ENCODE results near the gene CCDC106. TPM values are rescaled to one million over a fixed set of nuclear protein-coding genes. Genes with fewer than 3 reads are reported as not detected.

Gene CCDC106
- total and polyA plus RNA-seq, 2 of the 4 experiments (the other 2 are of a cell fraction): 2.3 to 13.6 TPM

GRCh38 chr19:55621673-55622231, 26.3 kb upstream of the CCDC106 start:
- no peak overlapping the region for H2BK120ac ChIP-seq (ENCODE audit: low read depth, low read length)
- no peak for ATAC-seq (ENCODE audit: low read depth)
- H3K27me3 ChIP-seq (ENCODE audit: control insufficient read depth, insufficient read depth, low read length): no peaks in the 10 kb centered on the region
- no TSS peak for BruUV-seq (replicated peaks)
- H3K27ac ChIP-seq (ENCODE audit: insufficient read depth, low read length): no peak overlapping the region
- intact Hi-C loops (cut with micrococcal nuclease): no loop called here
- no peak overlapping the region for H3K18ac ChIP-seq (ENCODE audit: low read depth, low read length)
- no peak overlapping the region for H2AFZ ChIP-seq (replicated peaks; ENCODE audit: low read length, poor library complexity)
- no peak overlapping the region for H3K23ac ChIP-seq (ENCODE audit: low read depth, low read length)
- no peak overlapping the region for H3K14ac ChIP-seq (replicated peaks; ENCODE audit: low read depth, low read length)
- no peak overlapping the region for H2AK5ac ChIP-seq (ENCODE audit: low read depth, low read length)
- ChIA-PET CTCF (no interaction called here), POLR2A (ENCODE audit: unreplicated experiment) (no interaction called here)
- H3K4me3 ChIP-seq (ENCODE audit: insufficient read depth, low read depth, low read length): no peak overlapping the region
- no peak overlapping the region for H4K5ac ChIP-seq (ENCODE audit: low read depth, low read length)
- no peak for TF ChIP-seq USF2 (IDR thresholded peaks at IDR 0.05; ENCODE audit: low read depth, low read length)
- TF ChIP-seq SMC3 (IDR thresholded peaks at IDR 0.05; ENCODE audit: low read depth, low read length): no peak
- no peak for TF ChIP-seq RAD21 (IDR thresholded peaks at IDR 0.05; ENCODE audit: low read length)
- TF ChIP-seq FOS (IDR thresholded peaks at IDR 0.05; ENCODE audit: low read depth, low read length): no peak
- no peak for TF ChIP-seq CTCF (conservative IDR thresholded peaks at IDR 0.05; ENCODE audit: low read depth, low read length)
- TF ChIP-seq ELK1 (IDR thresholded peaks at IDR 0.05; ENCODE audit: borderline replicate concordance, low read depth, low read length): no peak
- TF ChIP-seq POLR2A (IDR thresholded peaks at IDR 0.05; ENCODE audit: low read depth, low read length): no peak
- TF ChIP-seq MAZ (IDR thresholded peaks at IDR 0.05; ENCODE audit: borderline replicate concordance, low read depth, low read length): no peak
- no peak for TF ChIP-seq NFE2L2 (IDR thresholded peaks at IDR 0.05; ENCODE audit: low read depth, low read length)
- no peak for TF ChIP-seq RFX5 (IDR thresholded peaks at IDR 0.05; ENCODE audit: low read depth, low read length)
- TF ChIP-seq MAFK (IDR thresholded peaks at IDR 0.05; ENCODE audit: low read depth, low read length): no peak
- TF ChIP-seq CHD1 (IDR thresholded peaks at IDR 0.05; ENCODE audit: low read depth, low read length): no peak
- TF ChIP-seq BHLHE40 (IDR thresholded peaks at IDR 0.05; ENCODE audit: low read depth, low read length): no peak
- TF ChIP-seq CEBPB (IDR thresholded peaks at IDR 0.05; ENCODE audit: low read depth, low read length): no peak
- no peak for TF ChIP-seq MXI1 (IDR thresholded peaks at IDR 0.05; ENCODE audit: borderline replicate concordance, low read depth, low read length)
- H4K20me1 ChIP-seq (ENCODE audit: insufficient read depth, low read length): peaks cover 11% of the 10 kb centered on the region; the same call in 1 of the 2 replicates
- dilution Hi-C loops (cut with HindIII; ENCODE audit: low sequenced_read_pairs, unreplicated experiment): no loop called here
- WGBS, 2 experiments (ENCODE audit: extremely low coverage in 2 of 2, insufficient read length in 1 of 2): 96% methylated on average over 36 of the region's 55 CpGs; no CpG with 5 or more reads in 1 of the 2 experiments
- no peak overlapping the region for H4K91ac ChIP-seq (ENCODE audit: insufficient read depth, low read depth, low read length)
- peaks cover 13% of the 10 kb centered on the region for H3K4me1 ChIP-seq (ENCODE audit: control insufficient read depth, insufficient read depth, low read length)
- H2BK20ac ChIP-seq (ENCODE audit: low read depth, low read length): no peak overlapping the region
- H3K4me2 ChIP-seq (ENCODE audit: low read depth, low read length): no peak overlapping the region
- no peak overlapping the region for H2BK5ac ChIP-seq (ENCODE audit: low read depth, low read length, poor library complexity, severe bottlenecking)
- H3K36me3 ChIP-seq (ENCODE audit: control insufficient read depth, insufficient read depth, low read length): peaks cover 21% of the 10 kb centered on the region
- H3K56ac ChIP-seq (ENCODE audit: extremely low read depth, insufficient read depth, low read length): no peak overlapping the region
- H3K79me1 ChIP-seq (ENCODE audit: low read depth in 1 of 2, low read length in 2 of 2): peaks cover 15 to 48% of the 10 kb centered on the region in 2 experiments
- no peak overlapping the region for H4K8ac ChIP-seq (ENCODE audit: low read depth in 2 of 2, low read length in 2 of 2)
- no peak for DNase-seq
- no peak overlapping the region for H2BK15ac ChIP-seq (ENCODE audit: low read depth, low read length)
- no peaks in the 10 kb centered on the region for H3K9me3 ChIP-seq (ENCODE audit: control insufficient read depth, insufficient read depth, low read length)
- no peak overlapping the region for H3K9ac ChIP-seq (ENCODE audit: low read depth, low read length)
- H2AK9ac ChIP-seq (replicated peaks; ENCODE audit: low read depth, low read length, poor library complexity): no peak overlapping the region
- H3K4ac ChIP-seq (ENCODE audit: low read depth, low read length): no peak overlapping the region
- H3K9me1 ChIP-seq (ENCODE audit: insufficient read depth, low read length): peaks cover 15% of the 10 kb centered on the region; the same call in 1 of the 2 replicates
- in situ Hi-C loops (cut with MboI; ENCODE audit: low sequenced_read_pairs): no loop called here

Measured in IMR-90 (cell line).